Measurements from ENCODE around the gene NFYB.

The NFYB gene

DNA sequence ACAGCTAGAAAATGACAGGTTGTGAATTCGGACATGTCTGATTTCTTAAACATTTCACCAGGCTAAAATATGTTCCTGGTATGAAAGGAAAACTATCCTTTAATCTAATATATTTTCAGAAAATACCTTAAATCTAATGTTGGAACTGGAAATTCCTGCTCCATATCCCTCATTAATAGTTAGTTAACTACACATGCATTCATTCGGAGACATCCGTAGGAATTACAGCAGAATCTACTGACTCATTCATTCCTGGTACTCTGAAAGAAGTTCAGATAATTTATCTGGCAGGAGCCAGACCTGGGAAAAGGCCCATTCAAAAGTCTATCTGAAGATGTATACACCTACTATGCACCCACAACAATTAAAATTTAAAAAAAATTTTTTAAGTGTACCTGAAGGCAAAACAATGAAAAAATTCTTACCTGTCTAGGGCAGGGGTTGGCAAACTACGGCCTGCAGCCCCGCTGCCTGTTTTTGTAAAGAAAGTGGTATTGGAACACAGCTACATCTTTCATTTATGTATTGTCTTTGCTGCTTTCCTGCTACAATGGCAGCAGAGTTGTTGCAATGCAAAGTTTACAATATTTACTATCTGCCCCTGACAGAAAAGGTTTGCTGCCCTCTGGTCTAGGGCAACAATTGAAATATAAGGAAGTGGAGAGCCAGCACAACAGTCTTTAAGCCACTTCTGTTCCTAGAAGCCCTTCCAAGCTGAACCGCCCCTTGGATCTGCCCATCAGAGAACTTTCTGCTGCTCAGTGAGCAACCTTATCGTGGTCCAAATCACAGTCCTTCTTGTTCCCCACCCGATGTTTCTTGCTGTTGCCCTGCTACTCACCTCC, 17.9 kb upstream of the NFYB start:
- no peak for DNase-seq (ENCODE audit: low read depth)

DNA sequence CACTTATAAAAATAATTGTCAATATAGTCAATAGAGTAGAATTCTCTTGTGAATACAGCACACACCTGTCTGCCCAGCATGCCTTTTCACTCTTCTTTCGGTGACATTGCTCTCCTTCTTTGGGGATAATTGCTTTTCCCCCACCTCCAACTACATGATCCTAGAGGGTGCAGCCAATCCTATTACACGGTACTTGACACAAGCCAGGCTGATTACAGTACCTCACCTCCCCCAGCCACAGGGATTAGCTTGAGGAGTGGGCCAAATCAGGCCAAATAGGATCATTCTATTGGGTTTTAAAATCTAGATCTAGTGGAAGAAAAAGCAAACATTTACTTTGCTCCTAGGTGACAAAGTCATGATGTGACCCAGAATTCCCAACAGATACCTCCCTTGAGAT, 16.8 kb upstream of the NFYB start:
- no peak for DNase-seq (ENCODE audit: low read depth)

DNA sequence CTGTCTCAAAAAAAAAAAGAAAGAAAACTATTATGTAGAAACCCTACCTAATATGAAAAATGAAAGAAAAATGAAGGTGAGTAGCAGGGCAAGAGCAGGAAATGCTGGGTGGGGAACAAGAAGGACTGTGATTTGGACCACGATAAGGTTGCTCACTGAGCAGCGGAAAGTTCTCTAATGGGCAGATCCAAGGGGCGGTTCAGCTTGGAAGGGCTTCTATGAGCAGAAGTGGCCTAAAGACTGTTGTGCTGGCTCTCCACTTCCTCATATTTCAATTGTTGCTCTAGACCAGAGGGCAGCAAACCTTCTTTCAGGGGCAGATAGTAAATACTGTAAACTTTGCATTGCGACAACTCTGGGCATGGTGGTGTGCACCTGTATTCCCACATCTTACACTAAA, 16.3 kb upstream of the NFYB start:
- DNase-seq (ENCODE audit: low read depth): no peak

DNA sequence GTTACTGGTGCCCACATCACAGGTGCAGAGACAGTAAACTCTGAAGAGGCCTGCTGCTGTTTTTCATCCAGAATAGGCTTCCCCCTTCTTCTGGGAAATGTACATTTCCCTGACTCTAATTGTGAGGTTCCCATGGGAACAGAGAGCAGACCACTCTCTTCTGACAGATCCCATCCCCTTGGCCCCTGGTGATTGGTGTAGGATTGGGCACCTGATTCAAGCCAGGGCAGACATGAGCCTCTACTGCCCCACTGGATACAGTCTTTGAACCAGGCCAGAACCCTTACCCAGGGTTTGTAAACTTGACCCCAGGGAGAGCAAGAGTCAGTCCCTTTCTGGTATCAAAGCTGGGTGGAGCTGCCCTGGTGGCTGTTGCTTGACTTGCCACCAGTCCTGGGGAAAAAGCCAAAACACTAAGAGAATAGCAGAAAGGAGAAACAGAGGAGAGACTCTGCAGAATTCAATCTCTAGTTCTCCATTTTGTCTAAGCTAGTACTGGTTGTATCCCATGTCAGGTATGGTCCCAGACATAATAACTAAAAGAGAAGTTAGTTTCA, 14.8 kb upstream of the NFYB start:
- no peak for DNase-seq (ENCODE audit: low read depth)

DNA sequence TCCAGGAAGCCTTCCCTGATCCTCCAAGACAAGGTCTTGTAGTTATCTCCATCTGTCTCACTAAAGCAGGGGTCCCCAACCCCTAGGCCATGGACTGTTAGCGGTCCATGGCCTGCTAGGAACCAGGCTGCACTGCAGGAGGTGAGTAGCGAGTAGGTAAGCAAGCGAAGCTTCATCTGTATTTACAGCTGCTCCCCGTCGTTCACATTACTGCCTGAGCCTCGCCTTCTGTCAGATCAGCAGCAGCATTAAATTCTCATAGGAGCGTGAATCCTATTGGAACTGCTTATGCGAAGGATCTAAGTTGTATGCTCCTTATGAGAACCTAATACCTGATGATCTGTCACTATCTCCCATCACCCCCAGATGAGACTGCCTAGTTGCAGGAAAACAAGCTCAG, 12.4 kb upstream of the NFYB start:
- DNase-seq (ENCODE audit: low read depth): no peak

DNA sequence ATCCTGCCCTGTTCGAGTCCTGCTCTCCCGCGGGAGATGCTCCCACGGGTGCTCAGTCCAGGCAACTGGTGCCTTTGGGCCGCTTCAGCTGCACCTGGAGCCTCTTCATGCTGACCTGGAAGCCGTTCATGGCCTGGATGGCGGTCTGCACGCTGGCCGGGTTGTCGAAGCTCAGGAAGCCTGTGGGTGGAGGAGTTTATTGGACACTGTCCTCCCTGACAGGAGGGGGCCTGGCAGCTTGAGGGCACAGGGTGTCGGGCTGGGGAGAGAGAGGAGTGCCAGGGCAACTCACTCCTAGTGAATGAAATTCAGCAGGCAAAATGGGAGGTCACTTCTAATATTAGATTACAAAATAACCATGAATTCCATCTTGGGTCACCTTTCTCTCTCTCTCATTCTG, 9.3 kb upstream of the NFYB start:
- DNase-seq (ENCODE audit: low read depth): no peak

DNA sequence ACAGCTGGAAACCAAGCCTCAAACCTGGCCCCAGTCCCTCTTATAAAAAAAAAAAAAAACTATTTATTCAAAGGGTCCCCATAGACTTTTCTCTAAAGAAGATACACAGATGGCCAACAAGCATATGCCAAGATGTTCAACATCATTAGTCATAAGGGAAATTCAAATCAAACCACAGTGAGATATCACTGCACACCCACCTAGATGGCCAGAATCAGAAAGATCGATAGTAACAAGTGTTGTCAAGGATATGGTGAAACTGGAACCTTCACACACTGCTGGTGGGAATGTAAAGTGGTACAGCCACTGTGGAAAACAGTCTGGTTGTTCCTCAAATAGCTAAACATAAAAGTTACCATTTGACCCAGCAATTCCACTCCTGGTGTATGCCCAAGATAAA, 5.9 kb upstream of the NFYB start:
- DNase-seq (ENCODE audit: low read depth): no peak

DNA sequence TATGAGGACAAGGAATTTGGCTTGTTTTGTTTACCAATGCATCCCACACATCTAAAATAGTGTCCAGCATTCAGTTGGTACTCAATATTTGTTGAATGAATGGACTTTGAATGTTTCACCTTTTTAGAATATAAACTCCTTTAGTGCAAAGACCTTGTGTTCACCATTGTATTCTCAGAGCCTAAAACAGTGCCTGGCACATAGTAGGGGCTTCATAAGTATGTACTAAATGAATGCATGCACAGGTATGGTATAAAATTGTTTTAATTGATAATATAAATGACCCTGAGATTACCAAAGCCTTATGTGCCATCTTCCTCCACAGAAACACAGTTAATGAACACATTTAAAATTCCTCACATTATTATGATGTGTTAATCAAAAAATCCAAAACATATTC, 5.0 kb upstream of the NFYB start:
- DNase-seq (ENCODE audit: low read depth): no peak

DNA sequence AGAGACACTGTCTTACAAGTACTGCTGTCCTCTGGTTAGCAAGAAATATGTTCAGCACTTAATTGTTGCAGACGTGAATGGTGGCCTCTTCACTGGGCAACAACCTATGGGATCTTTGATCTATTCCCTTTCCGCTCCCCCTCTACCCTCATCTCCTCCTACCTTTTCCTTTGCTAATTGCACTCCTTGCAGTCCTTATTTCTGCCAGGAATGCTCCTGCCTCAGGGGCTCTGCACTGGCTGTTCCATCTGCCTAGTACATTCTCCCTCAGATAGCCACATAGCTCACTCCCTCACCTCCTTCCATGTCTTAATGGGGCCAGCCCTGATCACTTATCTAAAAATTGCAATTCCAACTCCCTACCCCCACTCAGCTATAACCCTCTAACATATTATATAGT, 4.5 kb upstream of the NFYB start:
- DNase-seq (ENCODE audit: low read depth): no peak

DNA sequence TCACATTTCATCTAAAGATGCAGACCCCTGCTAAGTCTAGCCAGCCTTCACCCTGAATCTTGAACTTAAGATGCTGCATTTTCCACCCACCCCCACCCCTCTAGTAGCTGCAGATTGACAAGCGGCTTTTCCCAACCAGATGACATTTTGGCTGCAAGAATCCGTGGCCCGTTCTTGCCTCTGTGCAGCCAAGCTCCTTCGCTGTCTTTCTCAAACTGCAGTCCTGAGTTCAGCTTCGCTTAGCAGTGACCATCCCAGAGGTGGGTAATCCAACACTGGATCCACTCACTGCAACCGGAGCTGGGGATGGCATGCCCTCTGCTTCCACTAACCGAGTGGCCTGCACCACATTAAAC, 765 bp upstream of the NFYB start:
- DNase-seq (ENCODE audit: low read depth): peak; percentile 25

DNA sequence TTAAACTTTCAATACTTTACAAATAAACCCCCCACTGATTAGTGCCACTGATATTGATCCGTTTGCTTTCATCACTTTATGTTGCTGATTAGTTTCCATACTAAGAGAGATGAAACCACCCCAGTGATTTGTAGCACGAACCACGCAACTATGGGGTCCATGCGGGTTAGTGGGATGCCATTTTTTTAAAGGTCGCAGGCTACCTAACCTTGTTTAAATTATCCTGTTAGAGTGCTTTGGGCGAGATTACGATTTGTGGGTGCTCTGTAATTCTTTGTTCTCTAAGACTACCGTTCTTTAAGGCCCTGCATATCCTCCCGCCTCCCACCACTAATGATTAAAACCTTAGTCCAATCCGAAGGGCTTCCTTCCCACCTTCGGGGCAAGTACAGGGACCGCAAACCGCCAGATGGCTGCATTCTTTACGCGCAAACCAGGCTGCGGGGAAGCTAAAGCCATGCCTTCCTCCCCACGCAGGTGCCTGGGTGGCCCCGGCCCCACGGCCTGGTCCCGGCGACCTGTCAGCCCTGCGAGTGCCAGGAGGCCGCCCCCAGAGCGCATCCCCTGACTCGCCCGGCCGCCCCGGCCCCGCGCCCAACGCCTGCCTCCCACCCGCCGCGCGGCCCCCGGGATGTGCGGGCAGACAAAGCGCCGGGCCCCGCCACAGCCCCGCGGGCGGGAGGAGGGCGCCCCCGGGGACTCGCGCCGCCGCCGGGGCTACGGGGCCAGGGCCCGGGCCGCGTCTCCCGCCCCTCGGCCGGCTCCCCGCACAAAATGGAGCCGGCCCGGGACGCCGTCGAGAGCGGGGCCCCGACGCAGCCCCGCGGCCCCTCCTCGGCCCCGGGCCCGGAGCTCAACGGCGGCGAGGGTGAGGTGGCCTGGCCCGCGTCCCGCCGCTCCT, 759 bp downstream of the NFYB start:
- DNase-seq (ENCODE audit: low read depth): peak; percentile 35

DNA sequence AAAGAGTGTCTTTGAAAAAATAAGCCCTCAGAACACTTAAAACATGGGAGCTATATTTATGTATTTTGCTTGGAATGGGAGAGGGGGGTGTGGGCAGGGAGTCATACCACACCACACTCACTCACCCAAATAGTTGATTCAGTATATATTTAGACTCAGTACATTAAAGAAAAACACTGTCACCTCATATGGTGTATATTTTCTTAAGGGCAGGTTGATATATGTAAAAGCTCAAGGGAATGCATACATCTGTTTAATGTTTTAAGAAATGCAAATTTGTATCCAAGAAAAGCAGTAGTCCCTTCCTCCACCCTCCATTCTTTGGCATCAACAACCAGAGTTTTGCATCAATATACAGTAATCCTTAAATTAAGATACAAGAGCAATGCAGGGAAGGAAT, 1.4 kb downstream of the NFYB start:
- peak; percentile 5 for DNase-seq (ENCODE audit: low read depth)

DNA sequence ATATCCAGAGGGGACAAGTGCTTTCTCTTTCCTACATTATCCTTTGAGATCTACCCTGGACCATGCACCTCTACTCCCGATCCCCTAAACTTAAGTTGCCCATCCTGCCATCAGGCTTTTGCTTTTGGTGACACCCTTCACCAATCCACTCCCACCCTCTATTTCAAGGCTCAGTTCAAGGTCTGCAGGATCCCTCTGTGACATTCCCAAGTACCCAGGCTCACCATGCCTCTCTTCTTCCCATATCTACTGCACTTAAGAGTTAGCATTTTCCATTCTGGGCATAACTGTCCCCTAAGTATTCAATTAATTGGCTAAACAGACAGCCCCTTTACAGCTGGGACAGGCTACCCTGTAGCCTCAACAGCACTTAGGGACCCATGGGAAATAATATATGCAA, 3.1 kb downstream of the NFYB start:
- no peak for DNase-seq (ENCODE audit: low read depth)

DNA sequence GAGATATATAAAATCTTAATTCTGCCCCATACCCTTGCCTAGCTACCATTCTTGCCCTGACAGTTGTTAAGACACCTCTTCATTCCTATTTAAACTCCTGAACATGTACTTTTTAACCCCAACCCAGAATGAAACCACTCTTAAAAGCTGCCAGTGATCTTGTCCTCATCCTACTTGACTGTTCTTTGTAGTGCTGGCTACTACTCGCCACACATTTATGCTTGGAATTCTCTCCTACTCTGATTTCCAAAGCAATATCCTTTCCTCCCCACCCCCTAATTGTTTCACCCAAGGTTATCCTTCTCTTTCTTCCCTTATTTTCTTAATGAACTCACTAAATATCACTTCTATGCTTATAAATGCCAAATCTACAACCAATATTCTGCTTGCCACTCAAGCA, 4.1 kb downstream of the NFYB start:
- DNase-seq (ENCODE audit: low read depth): no peak

DNA sequence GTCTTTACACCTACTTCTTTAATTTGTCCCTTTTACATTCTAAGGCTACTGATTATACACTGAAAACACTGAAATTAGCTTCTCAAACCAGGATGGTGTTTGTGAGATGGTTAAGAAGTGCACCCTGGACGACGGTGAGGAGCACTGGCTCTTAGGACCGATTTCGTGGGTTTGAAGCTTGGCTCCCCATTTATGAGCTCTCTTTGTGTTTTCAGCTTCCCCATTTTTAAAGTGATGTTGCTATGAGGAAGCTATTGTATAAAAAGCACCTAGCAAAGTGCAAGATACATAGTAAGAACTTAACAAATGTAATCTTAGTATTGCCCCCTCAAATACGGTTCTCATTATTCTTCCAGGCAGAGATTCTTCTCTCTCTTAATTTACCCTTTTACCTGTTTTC, 4.7 kb downstream of the NFYB start:
- DNase-seq (ENCODE audit: low read depth): no peak

DNA sequence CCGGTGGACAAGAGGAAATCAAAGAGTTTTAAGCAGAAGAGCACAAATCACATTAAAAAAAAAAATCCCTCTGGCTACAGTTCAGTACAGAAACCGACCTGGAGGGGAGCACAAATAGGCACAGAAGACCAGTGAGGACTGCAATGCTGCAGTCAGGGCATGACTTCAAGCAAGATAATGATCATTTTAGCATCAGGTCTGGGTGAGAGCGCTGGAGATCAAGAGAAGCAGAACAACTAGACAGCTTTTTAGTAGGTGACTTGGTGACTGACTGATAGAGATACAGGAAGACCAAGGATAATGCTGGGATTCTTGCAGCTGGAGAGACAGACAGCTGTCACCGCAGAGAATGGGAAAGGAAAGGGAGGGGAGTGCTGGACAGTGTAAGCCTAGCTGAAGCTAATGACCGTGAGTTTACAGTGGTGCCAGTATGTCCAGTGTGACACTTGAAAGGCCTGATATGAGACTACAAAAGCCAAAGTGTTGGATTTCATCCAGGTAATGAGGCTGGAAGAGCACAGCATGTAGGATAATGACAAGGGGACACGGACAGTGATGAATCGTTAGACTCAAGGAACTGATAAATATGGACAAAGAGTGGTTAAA, 5.6 kb downstream of the NFYB start:
- no peak for DNase-seq (ENCODE audit: low read depth)

DNA sequence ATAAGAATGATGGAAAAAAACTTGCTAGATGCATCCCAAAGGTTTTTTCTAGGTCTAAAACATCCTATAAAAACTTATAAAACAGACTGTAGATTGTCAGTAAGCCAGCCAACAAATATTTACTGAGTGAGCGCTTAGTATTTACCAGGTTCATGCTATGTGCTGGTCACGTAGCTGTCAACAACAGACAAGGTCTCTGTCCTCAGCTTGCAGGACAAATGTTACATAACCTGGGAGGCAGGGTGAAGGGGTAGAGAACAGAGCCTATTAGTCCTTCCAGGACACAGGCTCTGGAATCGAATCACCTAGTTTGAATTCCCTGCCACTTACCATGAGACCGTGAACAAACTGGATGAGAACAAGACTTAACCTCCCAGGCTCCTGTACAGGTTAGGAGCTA, 6.4 kb downstream of the NFYB start:
- no peak for DNase-seq (ENCODE audit: low read depth)

DNA sequence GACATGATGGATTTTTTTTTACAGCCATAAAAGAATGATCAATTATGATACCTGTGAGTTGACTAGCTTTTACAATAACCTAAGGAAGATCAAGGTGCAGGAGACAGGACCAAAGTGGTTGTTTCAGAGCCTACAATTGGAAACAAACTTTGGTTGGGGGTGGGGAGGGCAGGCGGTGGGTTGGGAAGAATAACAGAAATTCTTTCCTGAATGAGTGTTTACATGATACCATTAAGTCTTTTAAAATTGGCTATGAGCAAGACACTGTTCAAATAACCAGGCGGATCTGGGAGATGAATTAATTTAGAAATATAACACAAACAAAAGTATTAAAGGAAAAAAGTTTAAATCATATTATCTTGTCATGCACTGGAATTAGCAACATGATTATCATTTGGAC, 7.2 kb downstream of the NFYB start:
- DNase-seq (ENCODE audit: low read depth): no peak

DNA sequence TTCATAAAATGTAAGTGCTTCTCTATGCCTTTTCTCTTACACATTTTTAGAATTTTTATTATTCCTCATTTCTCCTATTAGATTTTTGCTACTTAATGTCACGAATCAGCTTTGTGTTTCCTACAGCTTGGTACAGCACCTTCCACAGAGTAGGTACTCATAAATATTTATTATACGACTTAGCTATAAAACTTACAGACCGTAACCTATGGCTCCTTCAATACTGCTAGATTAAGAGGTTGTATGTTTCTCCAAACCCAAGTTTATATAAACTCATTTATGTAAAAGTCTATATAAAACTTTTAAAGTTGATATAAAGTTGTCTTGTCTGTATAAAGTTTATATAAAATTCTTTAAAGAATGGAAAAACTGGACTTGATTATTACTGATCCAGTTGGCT, 11.5 kb downstream of the NFYB start:
- DNase-seq (ENCODE audit: low read depth): no peak

DNA sequence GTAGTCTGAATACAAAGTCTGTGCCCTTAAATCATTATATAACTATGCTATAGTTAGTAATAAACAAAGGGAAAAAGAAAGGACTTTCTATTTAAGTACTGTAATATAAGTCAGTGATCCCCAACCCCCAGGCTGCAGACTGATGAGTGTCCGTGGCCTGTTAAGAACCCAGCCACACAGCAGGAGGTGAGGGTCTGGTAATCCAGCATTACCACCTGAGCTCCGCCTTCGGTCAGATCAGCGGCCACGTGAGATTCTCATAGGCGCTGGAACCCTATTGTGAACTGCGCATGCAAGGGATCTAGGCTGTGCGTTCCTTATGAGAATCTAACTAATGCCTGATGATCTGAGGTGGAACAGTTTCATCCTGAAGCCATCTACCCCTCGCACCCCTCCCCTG, 15.7 kb downstream of the NFYB start:
- no peak for DNase-seq (ENCODE audit: low read depth)

DNA sequence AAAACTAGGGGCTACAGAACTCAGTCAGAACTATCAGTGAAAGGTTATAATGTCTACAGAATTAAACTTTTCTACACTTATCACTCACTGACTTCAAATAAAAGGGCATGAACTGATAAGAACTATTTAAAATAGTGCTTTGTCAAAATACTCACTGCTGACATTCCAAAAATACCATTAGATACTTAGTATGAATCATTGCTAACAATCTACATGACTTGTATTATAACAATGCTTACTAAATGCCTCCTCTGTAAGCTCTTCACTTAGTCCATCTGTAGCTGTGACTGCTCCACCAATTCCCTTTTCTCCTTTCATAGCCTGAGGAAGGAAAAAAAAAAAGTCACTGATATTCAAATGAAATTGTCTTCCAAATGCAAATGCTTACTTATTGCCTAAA, 17.0 kb downstream of the NFYB start:
- DNase-seq (ENCODE audit: low read depth): peak; percentile 34

DNA sequence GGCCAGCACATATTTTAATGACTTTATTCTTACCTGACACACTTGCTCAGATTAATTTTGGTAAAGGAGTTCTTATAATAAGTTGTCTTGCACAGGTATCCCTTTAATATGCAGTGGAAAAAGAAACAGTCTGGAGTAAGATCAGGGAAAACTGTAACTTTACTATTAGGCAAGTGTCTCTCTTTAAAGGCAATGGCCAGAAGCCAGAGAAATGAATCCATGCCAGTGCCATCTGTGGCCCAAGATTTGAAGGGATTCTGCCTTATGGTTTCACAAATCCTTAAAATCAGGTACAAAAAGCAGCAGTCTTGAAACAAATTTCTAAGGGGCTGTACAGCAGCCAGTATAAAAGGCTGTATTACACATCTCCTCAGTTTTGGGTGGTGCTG, 22.4 kb downstream of the NFYB start:
- peak; percentile 37 for DNase-seq (ENCODE audit: low read depth)

All from fibroblast of gingiva (primary cell).